NCI-H187 (cell line): Measurements from ENCODE around the gene KIF26B.

ENCODE experiments used
- DNase-seq, 2 experiments: peaks; one replicate each; lab custom pipeline; 2025; lab: John Stamatoyannopoulos, UW

KIF26B gene

DNA sequence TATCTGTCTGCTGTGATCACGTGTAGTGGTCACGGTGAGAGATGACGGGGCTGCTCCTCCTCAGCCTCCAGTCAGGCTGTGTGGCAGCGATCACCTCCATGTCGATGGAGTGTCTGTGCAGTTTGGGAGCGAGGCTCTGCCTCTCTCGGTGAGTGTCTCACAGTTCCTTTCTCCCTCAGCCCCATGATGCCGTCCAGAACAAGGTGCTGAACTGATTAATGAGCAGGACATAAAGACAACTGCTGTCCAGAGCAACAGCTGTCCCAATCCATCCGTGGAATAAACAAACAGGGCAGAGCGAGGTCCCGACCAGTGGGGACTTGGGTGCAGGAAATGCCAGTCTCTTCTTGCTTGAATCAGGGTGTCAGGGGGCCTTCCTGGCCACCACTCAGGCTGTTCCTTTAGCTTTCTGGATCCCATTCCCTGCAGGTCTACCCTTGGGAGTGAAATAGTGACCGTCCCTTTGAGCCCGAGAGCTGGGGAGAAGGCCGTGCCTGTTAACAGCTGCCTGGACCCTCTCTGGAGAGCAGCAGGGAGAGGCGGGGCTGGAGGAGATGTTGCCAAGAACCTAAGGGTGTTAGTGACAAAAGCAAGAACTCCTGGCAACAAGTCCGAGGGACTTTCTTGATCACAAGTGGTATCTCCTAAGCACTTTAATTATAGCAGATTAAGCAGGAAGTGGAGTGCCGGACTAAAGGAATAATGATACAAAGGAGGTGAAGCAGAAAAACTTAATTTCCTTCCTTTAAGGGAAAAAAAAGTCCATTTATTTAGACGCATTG, 443.9 kb downstream of the KIF26B start:
- DNase-seq, result no peak

GRCh38 chr1:245599371-245600174, 444.8 kb downstream of the KIF26B start:
- DNase-seq, result no peak

- DNase-seq, result no peak
Observed at GRCh38 chr1:245600658-245601057, 445.9 kb downstream of the KIF26B start.

DNA sequence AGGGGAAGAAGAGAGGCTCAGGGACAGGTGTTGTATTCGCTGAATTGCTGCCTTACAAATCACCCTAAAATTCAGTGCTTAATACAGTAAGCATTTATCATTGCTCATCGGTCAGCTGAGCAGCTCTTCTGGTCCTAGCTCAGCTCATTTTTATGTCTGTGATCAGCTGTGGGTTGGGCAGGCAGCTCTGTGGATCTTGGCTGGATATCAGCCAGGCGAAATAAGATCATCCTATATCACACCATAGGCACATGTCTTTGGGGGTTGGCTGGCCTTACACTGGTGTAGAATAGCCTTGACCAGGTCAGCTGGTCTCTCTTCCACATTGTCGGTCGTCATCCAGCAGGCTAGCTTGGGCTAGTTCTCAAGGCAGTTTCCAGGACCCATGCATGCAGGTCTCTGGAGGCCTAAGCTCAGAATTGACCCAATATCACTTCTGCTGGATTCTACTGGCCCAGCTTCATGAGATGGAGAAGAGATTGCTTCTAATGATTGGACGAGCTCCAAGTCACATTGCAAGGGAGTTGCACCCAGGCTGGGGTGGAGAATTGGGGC, 448.6 kb downstream of the KIF26B start:
- no peak for DNase-seq

DNA sequence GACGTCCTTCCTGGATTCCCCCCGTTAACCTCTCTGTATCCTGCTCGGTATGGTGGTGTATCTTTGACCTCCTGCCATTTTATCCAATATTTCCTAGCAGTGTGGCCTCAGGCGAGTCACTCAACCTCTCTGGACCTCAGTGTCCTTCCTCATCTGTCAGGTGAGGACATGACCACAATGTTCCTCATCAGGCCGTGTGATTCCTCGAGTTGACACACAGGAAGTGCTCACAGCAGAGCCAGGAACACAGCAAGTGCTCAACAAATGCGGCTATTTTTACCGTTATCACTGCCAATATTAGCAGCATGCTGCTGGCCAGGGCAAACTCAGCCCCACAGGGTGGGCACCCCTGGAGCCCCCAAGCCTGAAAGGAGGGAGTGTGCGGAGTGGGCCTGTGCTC, 450.2 kb downstream of the KIF26B start:
- no peak for DNase-seq

DNA sequence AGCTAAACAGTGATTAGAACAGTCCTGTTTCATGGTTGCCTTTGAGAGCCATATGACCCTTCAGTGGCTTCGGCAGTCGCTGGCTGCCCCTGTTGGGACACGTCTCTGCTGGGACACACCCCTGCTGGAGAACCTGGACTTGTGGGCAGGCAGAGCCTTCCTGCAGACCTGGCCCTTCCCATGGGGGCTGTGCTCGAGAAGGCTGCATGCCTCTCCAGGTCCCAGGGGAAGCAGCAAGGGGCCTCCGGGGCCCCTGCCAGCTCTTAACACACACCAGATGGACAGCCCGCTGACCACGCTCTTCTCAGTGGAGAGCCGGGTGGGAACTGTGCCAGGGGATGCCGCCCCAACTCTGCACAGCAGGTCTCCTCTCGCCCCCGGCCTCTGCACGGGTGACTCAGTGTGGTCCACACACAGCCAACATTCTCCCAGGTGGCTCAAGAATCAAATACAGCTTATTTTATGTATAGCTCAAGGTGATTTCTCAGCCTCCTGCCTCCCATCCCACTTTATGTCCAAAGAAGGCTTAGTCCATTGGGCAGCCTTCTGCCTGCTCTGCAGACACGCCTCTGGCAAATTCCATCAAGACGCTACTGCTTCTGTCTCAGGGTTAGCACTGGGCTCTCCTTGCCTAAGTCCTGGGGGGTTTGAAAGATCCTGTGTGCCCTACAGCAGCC, 450.8 kb downstream of the KIF26B start:
- no peak for DNase-seq

- no peak for DNase-seq
Observed at GRCh38 chr1:245606157-245606725, 451.5 kb downstream of the KIF26B start.

DNA sequence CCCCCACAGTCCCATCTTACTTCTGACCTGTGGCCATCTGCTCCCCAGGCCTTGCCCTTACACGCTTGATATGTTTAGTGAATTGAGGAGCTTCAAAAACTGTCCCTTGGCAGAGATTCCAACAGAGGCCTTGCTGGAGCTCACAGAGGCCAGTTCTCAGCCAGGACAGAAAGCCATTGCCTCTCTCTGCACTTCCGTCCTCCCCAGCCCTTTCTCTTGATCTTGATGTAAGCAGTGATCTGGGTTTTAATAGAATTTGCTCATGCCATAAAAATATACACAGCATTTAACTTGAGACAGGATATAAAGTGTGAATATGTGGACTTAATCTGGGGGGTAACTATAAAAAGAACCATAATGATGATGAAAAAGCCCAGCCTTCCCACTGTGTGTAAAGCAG, 453.5 kb downstream of the KIF26B start:
- no peak for DNase-seq

DNA sequence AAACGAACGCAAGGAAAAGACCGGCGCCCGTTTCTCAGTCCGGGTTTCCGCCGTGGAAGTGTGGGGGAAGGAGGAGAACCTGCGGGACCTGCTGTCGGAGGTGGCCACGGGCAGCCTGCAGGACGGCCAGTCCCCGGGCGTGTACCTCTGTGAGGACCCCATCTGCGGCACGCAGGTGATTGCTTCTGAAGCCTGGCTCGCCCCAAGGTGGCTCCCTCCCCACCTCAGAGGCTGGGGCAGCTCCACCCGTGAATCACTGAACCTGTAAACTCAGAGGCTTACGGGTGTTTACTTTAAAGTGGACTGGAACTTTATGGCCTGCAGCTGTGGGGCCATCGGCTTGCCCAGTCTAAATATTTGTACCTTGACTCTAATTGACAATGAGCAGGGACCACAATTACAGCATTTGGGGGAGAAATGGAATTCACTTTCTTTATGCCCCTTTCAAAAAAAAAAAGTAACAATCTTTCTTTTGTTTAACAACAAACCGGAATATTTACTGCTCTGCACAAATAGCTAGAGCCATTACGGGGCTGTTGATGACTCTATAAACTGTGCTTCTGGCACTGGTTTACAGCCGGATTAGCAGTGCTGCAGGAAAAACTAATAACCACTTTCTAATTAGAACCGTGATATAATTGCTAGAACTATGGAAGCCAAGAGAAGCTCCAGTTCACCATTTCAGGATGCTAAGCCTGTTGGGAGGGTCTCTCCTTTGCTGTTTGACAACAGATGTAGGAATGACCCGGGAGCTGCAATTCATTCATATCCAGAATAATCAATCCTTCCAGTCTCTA, 454.8 kb downstream of the KIF26B start:
- DNase-seq, result no peak

DNA sequence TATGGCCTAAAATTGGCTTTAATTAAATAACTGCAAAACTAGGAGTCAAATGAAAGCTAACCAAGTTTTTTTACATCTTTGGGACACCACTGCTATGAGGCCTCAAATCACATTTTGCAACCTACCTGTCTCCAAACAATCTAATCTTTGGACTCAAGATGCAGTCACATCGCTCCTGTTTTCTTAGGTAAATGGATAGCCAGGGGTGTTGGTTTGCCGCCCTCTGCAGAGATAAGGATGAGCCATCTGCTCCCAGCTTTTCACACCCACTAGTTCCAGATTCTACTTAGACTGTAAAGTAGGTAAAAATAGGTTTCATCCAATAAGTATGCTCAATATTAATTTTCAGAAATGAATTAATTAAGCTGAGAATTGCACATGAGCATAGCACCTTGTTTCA, 456.5 kb downstream of the KIF26B start:
- no peak for DNase-seq

DNA sequence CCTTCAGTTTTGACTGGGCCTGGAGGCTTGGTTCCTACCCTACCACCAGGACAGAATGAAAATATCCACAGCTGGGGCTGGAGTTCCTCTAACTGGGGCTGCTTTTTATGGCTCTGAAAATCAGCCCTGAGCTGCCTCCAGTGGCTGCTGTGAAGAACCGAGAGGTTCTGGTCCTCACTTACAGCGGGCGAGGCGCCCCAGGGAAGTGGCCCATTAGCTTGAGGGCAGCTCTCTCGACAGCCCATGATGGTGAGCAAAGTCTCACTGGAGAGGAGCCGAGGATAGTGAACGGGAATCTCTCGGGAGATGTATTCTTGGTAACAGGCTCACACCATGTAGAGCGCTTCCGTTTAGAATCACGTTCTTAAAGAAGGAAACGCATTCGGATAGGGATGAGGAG, 459.7 kb downstream of the KIF26B start:
- no peak for DNase-seq

GRCh38 chr1:245615001-245615400, 460.2 kb downstream of the KIF26B start:
- no peak for DNase-seq

- no peak for DNase-seq
Observed at GRCh38 chr1:245621589-245621988, 466.8 kb downstream of the KIF26B start.

DNA sequence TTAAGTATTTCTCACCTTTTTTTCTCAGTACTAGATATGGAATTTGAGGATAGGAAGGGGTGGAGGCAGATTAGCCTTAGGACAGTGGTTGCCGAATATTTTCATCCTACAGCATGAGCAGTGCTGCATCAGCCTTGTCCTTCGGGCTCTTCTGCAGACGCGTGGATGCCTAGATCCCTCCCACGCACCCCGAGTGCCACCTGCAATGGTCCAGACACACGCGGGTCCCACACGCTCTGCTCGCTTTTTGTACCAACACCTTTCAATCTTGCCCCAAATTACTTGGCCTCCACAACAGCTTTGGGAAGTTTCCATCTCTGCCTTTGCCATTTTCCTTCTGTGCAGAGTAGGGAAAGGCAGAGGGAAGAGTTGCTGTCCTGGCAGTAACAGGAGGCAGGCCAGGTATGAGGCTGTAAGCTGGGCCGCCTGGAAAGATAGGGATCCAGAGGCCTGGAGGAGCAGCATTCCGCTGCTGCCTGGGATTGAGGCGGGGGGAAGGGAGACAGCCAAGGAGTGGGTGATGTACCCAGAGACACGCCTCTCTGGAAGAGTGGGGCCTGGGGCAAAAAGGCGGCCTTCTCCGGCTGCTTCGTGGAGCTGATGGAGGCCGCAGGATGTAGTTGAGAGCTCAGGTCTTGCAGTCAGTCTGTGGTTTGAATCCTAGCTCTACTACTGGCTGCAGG, 467.7 kb downstream of the KIF26B start:
- DNase-seq, result no peak

GRCh38 chr1:245641384-245641783, 486.6 kb downstream of the KIF26B start:
- no peak for DNase-seq

GRCh38 chr1:245645406-245645805, 490.6 kb downstream of the KIF26B start:
- peak in 1 of 2 experiments; percentile 3 for DNase-seq

DNA sequence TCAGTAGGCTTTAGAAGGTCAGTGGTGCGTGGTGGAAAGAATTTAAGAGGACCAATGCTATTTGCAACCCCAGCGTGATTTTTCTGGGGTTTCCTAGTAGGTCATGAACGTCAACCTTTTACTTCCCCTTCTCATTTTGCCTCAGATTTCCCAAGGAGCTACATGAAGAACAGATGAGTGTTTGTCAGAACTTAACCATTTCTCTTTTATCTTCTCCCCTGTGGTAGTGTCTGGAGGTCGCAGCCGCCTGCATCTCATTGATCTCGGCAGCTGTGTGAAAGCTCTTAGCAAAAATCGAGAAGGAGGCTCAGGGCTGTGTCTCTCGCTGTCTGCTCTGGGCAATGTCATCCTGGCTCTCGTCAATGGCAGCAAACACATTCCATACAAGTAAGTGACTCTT, 491.1 kb downstream of the KIF26B start:
- no peak for DNase-seq

- DNase-seq, result no peak
Observed at GRCh38 chr1:245648749-245649522, 494.2 kb downstream of the KIF26B start.

GRCh38 chr1:245649666-245650065, 494.9 kb downstream of the KIF26B start:
- DNase-seq, result no peak

DNA sequence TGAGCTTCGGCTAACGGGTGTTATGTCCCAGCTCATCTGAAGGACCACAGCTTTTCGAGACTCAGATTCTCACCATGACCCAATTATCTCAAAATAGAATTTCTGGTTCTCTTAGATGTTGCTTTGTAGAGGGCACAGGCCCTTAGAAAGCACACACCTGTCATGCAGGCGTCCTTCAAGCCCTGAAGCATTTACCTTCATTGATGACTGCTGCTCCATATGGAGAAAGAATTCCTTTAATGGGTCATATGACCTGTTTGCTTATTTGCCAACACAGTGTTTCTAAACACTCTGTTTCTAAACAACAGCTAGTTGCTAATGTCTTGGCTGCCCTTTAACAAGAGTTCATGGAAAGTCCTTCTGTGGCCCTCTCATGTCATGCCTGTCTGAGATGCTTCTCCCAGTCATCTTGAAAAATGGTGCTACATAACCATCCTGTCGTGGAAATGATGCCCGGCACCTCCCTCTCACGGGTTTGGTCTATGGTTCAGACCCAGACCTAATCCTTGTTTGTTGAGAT, 495.7 kb downstream of the KIF26B start:
- DNase-seq, result no peak
